AG09319 (cell line): ENCODE results near the gene TRIP12.
A peak's percentile ranks its signal among the peaks of the same experiment; 100 is the strongest.

Experiments
- DNase-seq: peaks from one replicate; pipeline ENCODE4 v3.0.0-alpha.2; 2010; ENCODE audit warnings: low read depth; ENCODE audit errors: extremely low read depth
- CTCF ChIP-seq: IDR thresholded peaks from 2 replicates; pipeline ENCODE4 v1.5.1; 2011; ENCODE audit warnings: low read depth, mild to moderate bottlenecking, inconsistent platforms, low read length, moderate library complexity

TRIP12 gene

GRCh38 chr2:229714736-229715541 is 206.9 kb downstream of the TRIP12 start:
- peak; percentile 8 for DNase-seq
- TF ChIP-seq CTCF: no peak

GRCh38 chr2:229714080-229714735 is 207.6 kb downstream of the TRIP12 start, which contains the start of gene DNER:
DNER (minus strand) TSS chr2:229714555; CDS start chr2:229714423, 132 bp downstream.
- TF ChIP-seq CTCF: no peak
- no peak for DNase-seq
